Epithelial cell of proximal tubule (primary cell): ENCODE data around the gene ZG16B. TPM values are rescaled to one million over a fixed set of nuclear protein-coding genes. Genes with fewer than 3 reads are reported as not detected.

Experiments used
- DNase-seq: peaks from one replicate; pipeline ENCODE4 v3.0.0-alpha.2; 2011; ENCODE audit warnings: low read depth
- H3K4me3 ChIP-seq: 2 replicates; pipeline ENCODE4 v1.5.1; 2011; ENCODE audit warnings: low read depth, mild to moderate bottlenecking, low read length
- total RNA-seq: library from RNA; depleted of rRNA; stranded (reverse); fragments of >200 nt; gene quantifications from 2 replicates; pipeline ENCODE4 v1.2.3, GENCODE V29; 2015
- TF ChIP-seq, protein P1 (sequence below): conservative IDR thresholded peaks from 2 replicates; pipeline ENCODE4 v1.5.1; 2012; ENCODE audit warnings: low read depth, mild to moderate bottlenecking, low read length

ZG16B gene
- total RNA-seq, 1 donor from 2014 or later = 0.06 TPM

- peak overlapping the region; percentile 41 for H3K4me3 ChIP-seq
- TF ChIP-seq, protein P1, sequence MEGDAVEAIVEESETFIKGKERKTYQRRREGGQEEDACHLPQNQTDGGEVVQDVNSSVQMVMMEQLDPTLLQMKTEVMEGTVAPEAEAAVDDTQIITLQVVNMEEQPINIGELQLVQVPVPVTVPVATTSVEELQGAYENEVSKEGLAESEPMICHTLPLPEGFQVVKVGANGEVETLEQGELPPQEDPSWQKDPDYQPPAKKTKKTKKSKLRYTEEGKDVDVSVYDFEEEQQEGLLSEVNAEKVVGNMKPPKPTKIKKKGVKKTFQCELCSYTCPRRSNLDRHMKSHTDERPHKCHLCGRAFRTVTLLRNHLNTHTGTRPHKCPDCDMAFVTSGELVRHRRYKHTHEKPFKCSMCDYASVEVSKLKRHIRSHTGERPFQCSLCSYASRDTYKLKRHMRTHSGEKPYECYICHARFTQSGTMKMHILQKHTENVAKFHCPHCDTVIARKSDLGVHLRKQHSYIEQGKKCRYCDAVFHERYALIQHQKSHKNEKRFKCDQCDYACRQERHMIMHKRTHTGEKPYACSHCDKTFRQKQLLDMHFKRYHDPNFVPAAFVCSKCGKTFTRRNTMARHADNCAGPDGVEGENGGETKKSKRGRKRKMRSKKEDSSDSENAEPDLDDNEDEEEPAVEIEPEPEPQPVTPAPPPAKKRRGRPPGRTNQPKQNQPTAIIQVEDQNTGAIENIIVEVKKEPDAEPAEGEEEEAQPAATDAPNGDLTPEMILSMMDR = peak; percentile 4
- no peak for DNase-seq
These were observed 28.3 kb downstream of the ZG16B start for GRCh38 chr16:2858245-2859025.

DNA sequence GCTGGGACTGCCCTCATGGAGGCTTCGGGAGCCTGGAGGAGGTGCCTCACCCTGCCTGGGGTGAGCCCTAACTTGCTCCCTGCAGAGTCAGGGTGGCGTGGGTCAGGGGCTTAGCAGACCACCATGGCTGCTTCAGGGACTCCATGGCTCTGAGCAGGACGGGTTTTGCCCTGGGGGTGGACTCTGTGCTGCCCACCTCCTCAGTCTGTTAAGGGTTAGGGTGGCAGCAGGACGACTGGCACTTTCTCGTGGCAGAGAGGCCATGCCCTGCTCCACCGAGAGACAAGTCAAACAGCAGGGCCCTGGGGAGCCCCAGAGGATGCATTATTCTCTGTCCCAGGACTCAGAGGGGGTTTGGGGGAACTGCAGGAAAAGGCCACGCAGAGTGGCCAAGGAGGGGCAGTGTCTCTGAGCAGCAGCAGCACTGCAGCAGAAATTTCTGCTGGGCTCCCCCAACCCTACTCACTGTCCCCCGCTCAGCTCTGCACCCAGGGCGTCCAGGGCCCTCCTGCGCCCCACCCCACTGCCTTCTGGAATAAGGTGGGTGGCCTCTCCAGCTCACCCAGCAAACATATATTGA, 29.7 kb downstream of the ZG16B start:
- no peak for DNase-seq
- TF ChIP-seq, protein P1 = no peak
- no peak overlapping the region for H3K4me3 ChIP-seq

DNA sequence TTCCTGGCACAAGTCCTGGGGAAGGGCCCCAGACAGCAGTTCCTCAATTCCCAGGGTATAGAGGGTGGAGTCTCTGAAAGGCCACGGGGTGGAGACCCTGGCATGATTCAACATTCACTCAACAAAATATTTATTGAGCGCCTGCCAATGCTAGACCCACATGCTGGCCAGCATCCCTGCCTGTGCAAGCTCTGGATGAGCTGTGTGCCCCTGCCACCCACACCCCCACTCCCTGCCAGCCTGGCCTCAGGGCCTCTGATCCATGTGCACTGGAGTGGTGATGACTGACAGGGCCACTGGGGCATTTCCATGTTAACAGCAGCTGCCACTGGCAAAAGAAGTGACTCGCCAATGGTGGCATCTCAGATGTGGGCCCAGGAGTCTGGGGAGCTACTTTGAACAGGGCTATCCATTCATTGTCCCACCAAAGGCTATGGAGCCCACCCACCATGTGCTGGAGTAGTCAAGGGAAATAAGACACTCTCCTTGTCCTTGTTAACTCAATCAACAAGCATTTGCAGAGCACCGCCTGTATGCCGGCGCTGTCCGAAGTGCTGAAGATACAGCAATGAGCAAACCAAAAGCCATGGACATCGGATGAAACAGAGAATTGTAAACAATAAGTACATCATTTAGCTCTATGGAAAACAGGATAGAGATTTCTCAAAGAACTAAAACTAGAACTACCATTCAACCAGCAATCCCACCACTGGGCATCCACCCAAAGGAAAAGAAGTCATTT, 30.9 kb downstream of the ZG16B start:
- H3K4me3 ChIP-seq = no peak overlapping the region
- DNase-seq = no peak
- TF ChIP-seq, protein P1 = no peak

DNA sequence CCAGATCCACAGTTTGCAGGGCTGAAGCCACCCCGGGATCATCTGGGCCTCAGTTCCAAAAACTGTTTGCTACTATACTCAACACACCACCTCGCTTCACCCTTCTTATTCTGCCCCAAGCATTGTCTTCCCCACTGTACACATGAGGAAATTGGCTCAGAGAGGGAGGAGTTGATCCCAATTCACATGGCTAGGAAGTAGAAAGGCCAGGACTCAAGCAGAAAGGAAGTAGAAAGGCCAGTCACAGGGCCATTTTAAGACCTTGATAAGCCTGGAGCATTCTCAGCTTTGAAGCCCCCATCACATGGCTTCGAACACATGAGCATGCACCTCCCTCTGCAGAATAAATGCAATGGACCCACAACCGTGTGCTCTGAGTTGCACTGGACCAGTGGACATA, 35.5 kb downstream of the ZG16B start:
- no peak overlapping the region for H3K4me3 ChIP-seq
- no peak for DNase-seq
- TF ChIP-seq, protein P1 = no peak

DNA sequence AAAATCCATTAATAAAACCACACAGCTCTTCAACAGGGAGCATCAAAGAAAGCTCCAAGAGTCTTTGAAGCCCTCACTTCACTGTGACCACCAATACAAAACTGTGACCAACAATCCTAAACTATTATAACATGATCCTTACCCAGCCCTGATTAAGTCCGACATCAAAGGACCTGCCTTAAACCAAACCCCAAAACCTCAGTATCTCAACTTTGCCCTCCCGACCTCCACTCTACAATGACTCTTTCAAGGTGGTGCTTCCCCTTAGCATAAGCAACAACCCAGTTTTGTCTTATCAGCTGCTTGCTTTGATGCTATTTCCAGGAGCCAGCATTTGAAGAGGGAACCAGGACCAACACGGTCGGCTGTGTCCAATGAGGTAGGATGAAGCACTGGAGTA, 36.3 kb downstream of the ZG16B start:
- TF ChIP-seq, protein P1 = no peak
- DNase-seq = no peak
- no peak overlapping the region for H3K4me3 ChIP-seq

DNA sequence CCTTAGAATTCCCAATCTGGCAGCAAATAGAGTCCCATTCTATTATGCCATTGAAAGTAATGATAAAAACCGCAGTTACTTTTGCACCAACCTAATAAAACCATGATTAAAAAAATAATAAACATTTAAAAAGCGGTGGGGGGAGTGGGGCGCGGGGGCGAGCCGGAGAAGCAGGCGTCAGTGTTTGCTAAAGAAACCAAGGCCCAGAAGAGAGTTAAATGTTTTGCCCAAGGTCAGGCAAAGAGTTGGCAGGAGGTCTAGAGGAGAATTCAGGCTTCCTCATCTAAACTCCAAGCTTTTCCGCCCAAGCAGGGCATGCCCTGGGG, 37.5 kb downstream of the ZG16B start:
- TF ChIP-seq, protein P1 = no peak
- DNase-seq = no peak
- peak overlapping the region; percentile 68 for H3K4me3 ChIP-seq
